Amniotic stem cell (primary cell): ENCODE data around the gene SEMA4D.
"Not testable (repeated sequence)": the region's sequence is repeated elsewhere in the genome, so short reads cannot be mapped to it uniquely, and the experiment has no call there.

ENCODE experiments used
- DNase-seq: peaks from one replicate; lab custom pipeline; 2025; lab: John Stamatoyannopoulos, UW

The SEMA4D gene

DNA sequence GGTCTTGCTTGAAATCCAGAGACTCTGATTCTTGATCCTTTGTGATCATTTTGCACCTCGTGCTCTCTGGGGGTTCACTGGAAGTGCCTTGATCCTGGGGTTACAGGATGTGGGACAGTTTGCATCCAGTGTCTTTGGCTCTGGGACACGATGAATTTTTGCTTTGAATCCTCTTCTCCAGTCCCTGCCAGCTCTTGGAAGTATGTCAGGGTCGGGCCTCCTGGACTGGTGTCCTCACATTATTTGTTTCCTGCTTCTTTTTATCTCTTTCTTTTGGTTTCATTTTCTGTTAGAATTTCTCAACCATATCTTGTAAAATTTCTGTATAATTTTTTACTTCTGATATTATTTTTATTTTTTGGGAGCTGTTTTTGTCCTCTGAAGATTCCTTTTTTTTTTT lies 145.5 kb downstream of the SEMA4D start:
- DNase-seq: no peak

DNA sequence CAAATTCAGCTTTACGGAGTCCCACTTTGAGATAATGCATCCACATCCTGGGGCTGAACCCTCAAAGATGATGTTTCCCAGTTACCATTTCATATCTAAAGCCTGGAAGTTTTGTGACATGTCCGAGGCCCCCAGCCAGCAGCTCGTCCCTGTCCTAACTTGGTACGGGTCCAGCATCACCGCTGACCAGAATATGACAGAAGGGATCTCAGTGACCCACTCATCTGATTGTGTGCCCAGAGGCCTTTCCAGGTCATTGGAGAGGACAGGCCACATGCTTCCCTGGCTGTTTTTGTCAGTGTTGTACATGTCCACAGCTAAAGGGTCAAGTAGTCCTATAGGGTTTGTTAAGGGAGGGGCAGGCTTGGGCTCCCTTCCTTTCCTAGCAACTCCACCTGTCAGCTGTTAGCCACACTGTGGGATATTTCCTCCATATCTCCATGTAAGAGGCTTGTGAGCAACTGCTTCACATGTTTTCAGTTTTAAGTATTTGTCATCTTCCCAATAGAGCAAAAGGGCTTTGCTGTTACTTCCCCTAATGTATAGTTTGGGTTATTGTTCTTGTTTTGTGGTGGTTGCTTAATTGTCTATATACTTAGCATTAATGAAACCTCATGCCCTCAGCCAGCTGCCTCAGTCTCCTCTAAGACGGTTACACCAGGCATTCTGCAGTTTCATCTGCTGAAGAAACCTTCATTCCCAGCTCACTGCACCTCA lies 146.2 kb downstream of the SEMA4D start:
- DNase-seq: no peak

DNA sequence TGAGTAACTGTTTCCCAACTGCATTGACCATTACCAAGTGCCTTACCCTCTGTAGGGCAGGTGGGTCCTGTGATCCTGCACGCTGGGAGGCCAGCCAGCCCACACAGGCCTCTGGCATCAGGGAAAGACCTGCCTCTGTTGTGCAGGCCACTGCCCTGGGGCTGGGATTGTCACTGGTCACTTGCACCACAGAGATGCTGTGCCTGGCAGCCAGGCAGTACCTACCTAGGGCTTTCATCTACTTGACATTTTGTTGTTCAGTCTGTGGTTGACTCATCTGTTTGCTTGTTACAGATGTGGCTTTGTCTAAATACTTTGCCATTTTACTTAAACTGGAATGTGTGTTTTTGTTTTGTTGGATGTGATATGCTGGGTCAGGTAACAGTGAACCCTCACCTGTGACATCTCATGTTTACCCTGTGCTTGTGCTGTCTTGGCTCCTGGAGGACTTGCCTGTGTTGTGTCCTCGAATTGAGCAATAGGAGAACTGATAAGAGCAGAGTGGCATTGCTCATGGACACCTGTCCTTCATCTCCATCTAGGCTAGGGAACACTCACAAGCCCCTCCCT lies 146.8 kb downstream of the SEMA4D start:
- no peak for DNase-seq

DNA sequence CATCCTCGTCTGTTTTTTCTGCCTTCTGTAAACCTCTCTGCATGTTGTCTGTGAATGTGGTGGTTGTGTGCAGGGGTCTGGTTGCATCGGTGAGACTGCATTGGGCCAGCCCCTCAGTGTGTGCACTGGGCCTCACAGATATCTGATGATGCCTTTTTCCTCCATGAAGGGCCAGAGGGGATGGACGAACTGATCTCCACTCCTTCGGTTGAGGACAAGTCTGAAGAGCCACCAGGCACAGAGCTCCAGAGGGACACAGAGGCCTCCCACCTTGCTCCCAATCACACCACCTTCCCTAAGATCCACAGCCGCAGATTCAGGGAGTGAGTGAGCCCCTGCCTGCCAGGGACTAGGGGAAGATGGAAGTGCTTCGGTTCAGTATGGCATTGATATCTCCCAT lies 148.3 kb downstream of the SEMA4D start:
- DNase-seq: no peak

DNA sequence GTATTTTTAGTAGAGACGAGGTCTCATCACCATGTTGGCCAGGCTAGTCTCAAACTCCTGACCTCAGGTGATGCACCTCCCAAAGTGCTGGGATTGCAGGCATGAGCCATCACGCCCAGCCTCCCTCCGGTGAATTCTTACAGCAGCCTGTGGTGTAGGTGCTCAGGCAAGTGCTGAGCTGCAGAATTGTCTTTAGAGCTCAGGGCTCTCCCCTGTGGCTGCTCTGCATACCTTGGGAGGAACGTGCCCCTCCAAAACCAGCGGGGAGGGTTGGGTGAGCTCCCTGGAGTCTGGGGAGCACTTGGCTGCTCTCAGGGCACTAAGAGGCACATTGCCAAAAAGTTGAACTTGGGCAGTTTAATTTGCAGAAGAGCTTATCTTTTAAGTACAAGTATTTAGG lies 150.3 kb downstream of the SEMA4D start:
- no peak for DNase-seq

DNA sequence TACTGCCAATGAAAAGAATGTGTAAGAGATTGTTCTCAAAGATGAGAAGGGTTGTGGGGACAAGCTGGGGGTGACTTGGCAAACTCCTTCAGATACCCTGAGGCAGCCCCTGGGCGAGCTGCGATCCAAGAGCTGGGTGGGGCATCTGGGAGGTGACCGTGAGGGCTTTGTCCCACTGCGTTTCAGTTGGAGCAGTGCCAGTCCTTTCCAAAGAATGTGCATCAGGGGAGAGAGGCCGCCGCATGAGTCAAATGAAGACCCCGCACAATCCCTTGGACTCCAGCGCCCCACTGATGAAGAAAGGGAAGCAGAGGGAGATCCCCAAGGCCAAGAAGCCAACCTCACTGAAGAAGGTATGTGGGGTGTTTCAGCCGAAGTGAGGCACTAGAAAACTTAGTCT lies 151.2 kb downstream of the SEMA4D start:
- no peak for DNase-seq

DNA sequence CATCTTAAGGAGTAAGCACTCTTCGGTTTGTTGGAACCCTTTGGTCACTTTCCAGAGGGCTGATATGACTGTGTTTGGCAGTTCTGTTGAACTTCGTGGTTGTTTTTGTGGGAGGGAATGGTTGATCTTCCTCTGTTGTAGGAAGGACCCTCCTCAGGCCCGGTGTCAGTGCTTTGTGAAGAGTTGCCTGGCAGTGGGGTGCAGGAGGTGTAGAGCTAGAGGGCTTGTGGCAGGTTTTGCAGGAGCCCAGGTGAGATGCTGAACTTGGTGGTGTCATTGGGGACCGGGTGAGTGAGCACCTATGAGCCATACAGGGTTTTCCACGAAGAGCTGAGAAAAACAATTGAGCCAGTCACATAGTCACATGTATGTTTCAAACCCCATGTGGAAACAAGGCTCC lies 152.4 kb downstream of the SEMA4D start:
- DNase-seq: no peak

DNA sequence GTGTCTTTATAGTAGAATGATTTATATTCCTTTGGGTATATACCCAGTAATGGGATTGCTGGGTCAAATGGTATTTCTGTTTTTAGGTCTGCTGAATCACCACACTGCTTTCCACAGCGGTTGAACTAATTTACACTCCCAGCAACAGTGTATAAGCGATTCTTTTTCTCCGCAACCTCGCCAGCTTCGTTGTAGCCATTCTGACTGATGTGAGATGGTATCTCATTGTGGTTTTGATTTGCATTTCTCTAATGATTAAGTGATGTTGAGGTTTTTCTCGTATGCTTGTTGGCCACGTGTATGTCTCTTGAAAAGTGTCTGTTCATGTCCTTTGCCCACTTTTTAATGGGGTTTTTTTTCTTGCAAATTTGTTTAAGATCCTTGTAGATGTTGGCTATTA lies 154.1 kb downstream of the SEMA4D start:
- DNase-seq: not testable (repeated sequence)

DNA sequence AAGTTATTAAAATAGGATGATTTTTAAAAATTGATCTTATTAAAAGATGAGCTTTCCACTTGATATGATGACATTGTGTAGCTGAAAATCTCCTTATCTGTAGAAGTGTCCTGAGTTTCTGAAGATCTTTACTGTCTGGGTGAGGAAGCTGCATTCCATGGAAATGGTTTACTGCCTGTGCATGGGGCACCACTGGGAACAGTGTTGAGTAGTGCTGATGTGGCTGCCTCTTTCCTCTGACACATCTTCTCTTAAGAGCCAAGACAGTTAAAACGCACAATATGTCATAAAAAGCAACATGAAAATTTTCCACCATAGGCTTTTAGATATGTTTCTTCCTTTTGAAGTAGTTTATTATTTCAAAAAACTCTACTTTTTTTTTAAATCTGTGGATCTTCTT lies 155.0 kb downstream of the SEMA4D start:
- no peak for DNase-seq

DNA sequence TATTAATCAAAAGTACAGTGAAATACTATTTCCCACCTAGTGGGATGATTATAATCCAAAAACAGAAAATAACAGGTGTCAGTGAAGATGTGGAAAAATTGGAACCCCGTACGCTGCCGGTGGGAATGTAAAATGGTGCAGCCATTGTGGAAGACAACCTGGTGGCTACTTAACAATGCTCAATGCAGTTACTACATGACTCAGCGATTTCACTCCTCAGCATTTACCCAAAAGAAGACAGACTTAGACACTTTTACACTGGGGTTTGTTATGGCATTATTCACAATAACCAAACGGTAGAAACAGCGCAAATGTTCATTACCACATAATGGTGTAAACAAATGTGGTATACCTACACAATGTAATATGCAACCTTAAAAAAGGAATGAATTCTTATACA lies 155.7 kb downstream of the SEMA4D start:
- DNase-seq: no peak

DNA sequence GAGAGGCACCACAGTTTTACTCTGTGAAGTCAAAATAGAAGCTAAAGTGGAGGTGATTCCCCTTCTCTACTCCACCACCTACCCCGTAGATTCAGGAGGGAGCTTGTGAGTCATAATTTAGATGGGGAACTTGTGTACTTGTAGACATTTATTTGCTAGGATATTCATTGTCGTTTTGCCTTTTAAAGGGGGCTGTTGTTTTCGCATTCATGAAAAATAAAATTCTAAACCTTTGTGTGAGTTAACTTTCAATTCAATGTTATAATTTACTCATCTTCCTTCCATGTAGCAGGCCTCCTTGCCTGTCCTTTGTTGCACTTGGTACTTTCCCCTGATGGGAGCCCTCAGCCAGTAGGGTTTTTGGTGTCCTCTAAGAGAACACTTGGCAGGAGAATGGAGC lies 157.6 kb downstream of the SEMA4D start:
- DNase-seq: no peak

DNA sequence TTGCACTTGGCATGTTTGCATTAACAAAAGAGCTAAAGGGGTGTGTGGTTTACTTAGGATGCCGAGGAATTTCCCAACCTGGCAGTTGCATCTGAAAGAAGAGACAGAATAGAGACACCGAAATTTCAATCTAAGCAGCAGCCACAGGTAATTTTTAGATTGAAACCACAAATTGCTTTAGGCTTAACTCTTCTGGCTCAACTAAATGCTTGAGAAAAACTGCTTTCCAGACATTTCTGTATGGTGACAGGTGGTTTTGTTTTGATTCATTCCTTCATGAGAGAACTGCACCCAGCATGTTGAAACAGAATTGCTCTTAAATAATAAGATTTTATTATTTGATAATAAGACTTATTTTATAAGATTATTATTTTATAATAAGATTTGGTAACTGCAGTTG lies 158.1 kb downstream of the SEMA4D start:
- DNase-seq: no peak

DNA sequence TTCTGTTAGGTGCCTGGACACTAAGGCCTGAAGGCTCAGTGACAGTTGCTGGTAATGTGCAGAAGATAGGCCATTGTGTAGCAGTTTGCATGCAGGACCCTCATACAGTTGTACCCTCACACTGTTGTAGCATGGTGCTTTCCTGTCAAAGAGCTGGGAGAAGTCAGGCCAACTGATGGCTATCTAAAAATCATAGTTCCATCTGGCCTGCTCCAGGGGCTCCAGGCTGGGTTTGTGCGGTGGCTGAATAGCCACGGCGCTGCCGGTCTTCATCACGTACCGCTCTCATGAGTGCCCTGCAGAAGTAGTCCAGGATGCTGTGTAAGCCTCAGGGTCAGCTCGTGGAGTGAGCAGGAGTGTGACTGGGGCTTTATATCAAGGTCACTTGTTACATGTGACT lies 167.4 kb downstream of the SEMA4D start:
- no peak for DNase-seq

DNA sequence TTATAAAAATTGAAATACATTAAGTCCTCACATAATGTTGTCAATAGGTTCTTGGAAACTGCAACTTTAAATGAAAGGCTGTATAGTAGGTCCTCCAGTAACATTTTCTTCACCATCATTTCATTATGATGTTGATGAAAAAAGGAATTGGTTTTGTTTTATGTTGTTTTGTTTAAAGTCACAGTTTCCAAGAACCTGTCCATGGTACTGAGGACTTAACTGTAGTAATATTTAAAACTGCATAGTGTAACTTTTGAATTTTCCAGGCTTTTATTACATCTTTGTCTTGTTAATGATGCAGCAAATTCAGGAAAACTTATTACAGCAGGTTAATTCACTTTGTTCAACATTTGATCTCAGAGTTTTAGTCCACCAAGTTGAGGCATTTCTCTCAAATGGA lies 168.0 kb downstream of the SEMA4D start:
- no peak for DNase-seq

DNA sequence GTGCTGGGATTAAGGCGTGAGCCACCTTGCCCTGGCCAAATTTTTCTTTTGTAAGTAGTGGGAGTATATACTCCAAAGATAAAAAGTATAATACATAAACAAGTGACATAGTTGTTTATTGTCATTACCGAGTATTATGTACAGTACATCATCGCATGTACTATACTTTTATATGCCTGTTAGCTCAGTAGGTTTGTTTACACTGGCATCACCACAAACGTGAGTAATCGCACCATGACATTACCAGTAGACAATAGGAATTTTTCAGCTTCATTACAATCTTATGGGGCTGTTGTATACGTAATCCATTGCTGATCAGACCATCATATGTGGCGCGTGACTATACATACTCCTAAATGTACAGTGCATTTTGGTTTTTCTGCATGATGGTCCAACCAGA lies 169.8 kb downstream of the SEMA4D start:
- no peak for DNase-seq

DNA sequence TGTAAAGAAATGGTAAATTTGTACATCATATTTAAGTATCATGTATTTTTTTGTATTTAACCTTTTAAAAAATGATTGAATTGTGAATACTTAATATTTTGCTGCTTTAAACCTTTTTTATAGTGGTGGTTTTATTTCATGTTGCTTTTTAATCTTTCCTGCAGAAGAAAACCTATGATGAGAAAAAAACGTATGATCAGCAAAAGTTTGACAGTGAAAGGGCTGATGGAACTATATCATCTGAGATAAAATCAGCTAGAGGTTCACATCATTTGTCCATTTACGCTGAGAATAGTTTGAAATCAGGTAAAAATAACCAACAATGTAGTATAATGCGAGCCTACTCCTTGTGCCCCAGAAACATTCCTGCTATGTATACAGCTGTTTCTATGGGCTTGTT lies 172.2 kb downstream of the SEMA4D start:
- DNase-seq: no peak

DNA sequence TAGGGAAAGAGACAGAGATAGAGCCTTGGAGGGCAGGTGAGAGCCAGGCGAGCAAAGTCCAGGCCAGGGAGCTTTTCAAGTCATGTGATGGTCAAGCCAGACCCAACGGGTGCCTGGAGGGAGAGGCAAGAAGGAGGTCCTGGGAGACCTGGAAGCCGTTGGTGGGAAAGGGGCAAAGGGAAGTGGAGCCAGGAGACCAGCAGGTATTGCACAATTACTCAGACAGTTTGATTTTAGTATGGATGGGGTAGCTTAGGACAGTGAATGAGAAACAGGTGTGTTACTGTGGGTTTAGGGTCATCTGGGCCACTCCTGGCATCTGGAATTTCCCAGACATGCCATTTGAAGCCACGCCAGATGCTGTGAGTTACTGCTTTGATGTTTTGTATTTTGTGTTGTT lies 174.5 kb downstream of the SEMA4D start:
- DNase-seq: no peak

DNA sequence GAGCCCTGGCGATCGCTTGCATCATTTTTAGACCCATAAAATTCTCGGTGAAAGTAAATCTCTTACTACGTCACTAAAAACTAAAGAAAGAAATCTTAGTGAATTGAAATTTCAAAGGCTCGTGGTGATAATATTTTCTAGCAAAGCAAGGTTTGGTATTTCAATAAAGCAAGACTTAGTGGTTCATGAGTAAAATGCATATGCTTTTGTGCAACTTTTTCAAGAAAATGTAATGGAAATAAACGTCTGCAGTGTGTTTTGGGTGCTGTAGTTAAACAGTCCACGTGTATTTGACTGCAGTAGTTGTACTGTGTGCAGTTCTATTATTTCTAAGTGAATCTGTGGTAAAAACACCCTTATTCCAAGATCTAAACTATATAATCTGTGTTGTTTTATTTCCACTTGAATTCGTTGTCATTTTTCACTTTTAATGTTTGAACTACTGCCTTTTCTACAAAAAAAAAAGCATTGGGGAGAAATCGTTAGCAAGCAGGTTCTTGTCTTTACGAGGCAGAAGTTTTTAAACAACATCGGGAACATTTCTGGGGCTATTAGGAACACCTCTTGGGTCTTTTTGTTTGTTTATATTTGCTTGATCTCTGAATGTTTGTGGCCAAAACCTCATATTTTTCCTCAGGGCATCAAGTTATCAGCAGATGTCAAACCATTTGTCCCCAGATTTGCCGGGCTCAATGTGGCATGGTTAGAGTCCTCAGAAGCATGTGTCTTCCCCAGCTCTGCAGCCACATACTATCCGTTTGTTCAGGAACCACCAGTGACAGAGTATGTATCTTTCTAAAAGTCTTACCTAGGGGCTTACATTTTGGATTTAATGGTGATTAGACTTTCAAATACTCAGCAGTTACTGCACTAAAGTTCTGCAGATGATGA lies 178.7 kb downstream of the SEMA4D start:
- DNase-seq: no peak

DNA sequence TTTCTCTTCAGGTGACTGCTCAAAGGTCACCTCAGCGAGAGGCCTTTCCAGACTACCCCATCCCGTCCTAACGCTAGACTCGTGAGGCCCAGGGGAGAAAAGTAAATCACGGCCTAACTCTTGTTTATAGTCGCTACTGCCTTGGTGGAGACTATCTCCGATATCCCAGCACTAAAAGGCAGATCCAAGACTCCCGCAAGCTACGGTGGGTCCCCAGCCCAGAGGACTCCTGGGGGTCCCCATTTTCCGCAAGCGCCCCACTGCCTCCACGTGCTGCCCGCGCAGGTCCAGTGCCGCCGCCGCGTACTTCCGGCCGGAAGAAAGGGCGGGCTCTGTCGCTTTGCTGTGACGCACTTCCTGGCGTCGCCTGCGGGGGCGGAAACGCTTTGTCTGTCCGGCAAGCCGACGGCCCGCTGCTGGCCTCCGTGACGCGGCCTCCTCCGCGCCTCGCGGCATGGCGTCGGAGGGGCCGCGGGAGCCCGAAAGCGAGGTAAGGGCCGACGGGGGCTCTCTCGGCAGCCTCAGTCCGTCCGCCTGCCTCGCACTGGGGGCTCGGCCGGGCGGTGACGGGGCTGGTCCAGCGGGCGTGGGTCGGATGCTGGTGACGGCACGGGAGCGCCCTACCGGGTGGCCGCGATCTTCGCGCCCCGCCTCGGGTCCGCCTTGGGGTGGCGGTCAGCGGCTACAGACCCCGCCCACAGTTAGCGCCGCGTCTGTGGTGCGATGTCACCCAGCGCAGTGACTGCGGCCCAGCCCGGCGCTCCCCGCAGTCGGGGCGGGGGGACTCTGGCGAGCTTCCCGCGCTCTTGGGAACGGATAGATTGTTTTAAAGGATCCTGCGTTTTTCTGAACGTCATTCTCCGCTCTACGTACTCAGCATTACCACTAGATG lies 179.5 kb downstream of the SEMA4D start, which contains the start of gene SECISBP2:
Gene SECISBP2 (plus strand): TSS at position 378 of the 892 bp plus-strand sequence. CDS start 77 bp downstream, at position 455.
- peak; percentile 91 for DNase-seq

DNA sequence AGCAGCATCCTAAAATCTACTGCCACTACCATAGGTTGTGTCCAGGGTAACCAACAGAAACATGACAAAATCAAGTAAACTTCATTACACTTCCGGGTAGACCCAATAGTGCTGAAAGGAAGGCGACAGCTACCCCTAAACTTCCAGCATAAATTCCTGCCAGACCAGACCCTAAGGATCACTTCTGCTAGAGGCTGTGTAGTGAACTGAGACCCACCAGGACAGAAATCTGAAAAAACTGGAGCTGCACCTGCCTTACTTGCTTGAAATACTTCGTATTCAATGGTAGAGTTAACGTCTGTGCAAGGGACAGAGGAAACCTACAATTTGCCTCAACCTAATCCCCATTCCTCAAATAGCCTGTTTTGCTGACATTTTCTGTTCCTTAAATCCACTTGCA lies 180.6 kb downstream of the SEMA4D start:
- DNase-seq: no peak

DNA sequence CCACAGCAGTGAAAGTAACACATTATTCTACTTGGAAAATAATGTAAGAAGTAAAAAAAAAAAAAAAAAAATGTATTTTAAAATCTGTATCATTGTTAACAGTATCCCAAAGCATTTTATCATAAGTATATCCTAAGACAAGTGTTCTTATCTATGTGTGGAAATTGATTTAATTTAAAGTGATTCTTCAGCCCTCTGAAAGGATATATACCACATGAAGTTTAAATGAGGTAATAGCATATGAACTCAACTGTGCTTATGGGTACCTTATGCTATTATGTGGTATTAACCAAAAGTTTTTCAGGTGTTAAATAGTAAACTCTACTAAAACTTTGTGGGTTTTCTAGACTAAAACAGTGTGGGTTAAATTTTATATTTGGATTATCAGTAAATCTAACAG lies 182.4 kb downstream of the SEMA4D start:
- no peak for DNase-seq

DNA sequence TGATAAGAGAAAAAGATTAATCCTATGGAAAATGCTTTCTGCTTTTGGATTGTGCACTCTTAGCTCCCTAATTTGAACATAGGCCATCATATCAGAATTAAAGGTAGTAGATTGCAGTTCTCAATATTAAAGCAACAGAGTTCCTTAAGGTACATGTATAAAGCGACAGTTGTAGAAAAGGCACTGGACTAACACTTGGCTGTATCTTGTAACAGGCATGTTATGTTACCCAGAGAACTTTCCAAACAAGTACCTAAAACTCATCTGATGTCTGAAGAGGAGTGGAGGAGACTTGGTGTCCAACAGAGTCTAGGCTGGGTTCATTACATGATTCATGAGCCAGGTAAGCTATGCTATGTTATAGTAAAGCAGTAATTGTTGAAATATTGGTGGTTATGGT lies 183.0 kb downstream of the SEMA4D start:
- DNase-seq: no peak
